Brain microvascular endothelial cell (primary cell): ENCODE measurements around the gene DIPK1C.

Experiments used
- DNase-seq: peaks from one replicate; pipeline ENCODE4 v3.0.0-alpha.2; 2020
- H3K27ac ChIP-seq: fragments of 250-450 bp; sonication (Bioruptor Pico); 2 replicates; pipeline ENCODE4 v1.5.1; 2020; ENCODE audit warnings: mild to moderate bottlenecking, moderate library complexity
- H3K27me3 ChIP-seq: fragments of 250-450 bp; sonication (Bioruptor Pico); replicated peaks from 2 replicates; pipeline ENCODE4 v1.5.1; 2020; ENCODE audit warnings: mild to moderate bottlenecking
- H3K36me3 ChIP-seq: fragments of 250-450 bp; sonication (Bioruptor Pico); replicated peaks from 2 replicates; pipeline ENCODE4 v1.5.1; 2020; ENCODE audit warnings: mild to moderate bottlenecking
- H3K4me3 ChIP-seq: 2 replicates; pipeline ENCODE4 v1.5.1; 2011; ENCODE audit warnings: low read depth, mild to moderate bottlenecking, control low read depth, low read length, moderate library complexity
- CTCF ChIP-seq: IDR thresholded peaks from 2 replicates; pipeline ENCODE4 v1.5.1; 2011; ENCODE audit warnings: low read depth, mild to moderate bottlenecking, moderate library complexity, low read length, control low read depth, inconsistent platforms; ENCODE audit errors: missing control alignments
- in situ Hi-C: cut with HindIII; loops from 2 replicates; pipeline ENCODE4 v1.10.0; 2017; ENCODE audit warnings: low sequenced_read_pairs, low pct_ligation_motif_present

Gene DIPK1C

GRCh38 chr18:74425876-74426275 lies 31.2 kb downstream of the DIPK1C start:
- H3K36me3 ChIP-seq = no peaks in the 10 kb centered on the region
- in situ Hi-C loops = no loop called here
- H3K27me3 ChIP-seq = no peaks in the 10 kb centered on the region
- H3K4me3 ChIP-seq = no peak overlapping the region
- no peak for TF ChIP-seq CTCF
- DNase-seq = no peak
- no peak overlapping the region for H3K27ac ChIP-seq

- in situ Hi-C loops = no loop called here
- Histone ChIP-seq H3K36me3 (no peaks in the 10 kb centered on the region), H3K27ac (no peak overlapping the region), H3K27me3 (no peaks in the 10 kb centered on the region), H3K4me3 (no peak overlapping the region)
- TF ChIP-seq CTCF = no peak
- DNase-seq = no peak
Measured at GRCh38 chr18:74425161-74425560, 31.9 kb downstream of the DIPK1C start.

GRCh38 chr18:74422541-74422940 lies 34.6 kb downstream of the DIPK1C start:
- DNase-seq = no peak
- Histone ChIP-seq H3K27me3 (no peaks in the 10 kb centered on the region), H3K36me3 (no peaks in the 10 kb centered on the region), H3K4me3 (no peak overlapping the region), H3K27ac (no peak overlapping the region)
- TF ChIP-seq CTCF = no peak
- in situ Hi-C loops = no loop called here

GRCh38 chr18:74420926-74421325 lies 36.2 kb downstream of the DIPK1C start:
- in situ Hi-C loops = no loop called here
- no peak overlapping the region for H3K27ac ChIP-seq
- H3K27me3 ChIP-seq = peaks cover 3% of the 10 kb centered on the region
- DNase-seq = no peak
- H3K4me3 ChIP-seq = no peak overlapping the region
- no peaks in the 10 kb centered on the region for H3K36me3 ChIP-seq
- no peak for TF ChIP-seq CTCF

GRCh38 chr18:74420481-74420880 lies 36.6 kb downstream of the DIPK1C start:
- DNase-seq = no peak
- Histone ChIP-seq H3K27me3 (peaks cover 5% of the 10 kb centered on the region), H3K27ac (no peak overlapping the region), H3K36me3 (no peaks in the 10 kb centered on the region), H3K4me3 (no peak overlapping the region)
- in situ Hi-C loops = no loop called here
- no peak for TF ChIP-seq CTCF

- Histone ChIP-seq H3K36me3 (no peaks in the 10 kb centered on the region), H3K4me3 (no peak overlapping the region), H3K27ac (no peak overlapping the region), H3K27me3 (peaks cover 5% of the 10 kb centered on the region)
- in situ Hi-C loops = no loop called here
- DNase-seq = no peak
- TF ChIP-seq CTCF = no peak
Measured at GRCh38 chr18:74419761-74420160, 37.3 kb downstream of the DIPK1C start.
